DND-41 (cell line): Measurements from ENCODE around the gene ZDHHC7.
A peak's percentile ranks its signal among the peaks of the same experiment; 100 is the strongest.

Experiments used
- ATAC-seq: fragments of 200-7000 bp; cut with Tn5 transposase; 3 replicates; pipeline ENCODE4 v1.9.1; 2021; ENCODE audit warnings: low read depth; ENCODE audit not compliant: insufficient read depth
- DNase-seq: peaks from one replicate; pipeline ENCODE4 v3.0.0-alpha.2; 2020
- H2AFZ ChIP-seq: 2 replicates; pipeline ENCODE4 v1.6.0; 2012; ENCODE audit warnings: low read depth, low read length
- H3K27ac ChIP-seq: 2 replicates; pipeline ENCODE4 v1.5.1; 2012; ENCODE audit warnings: low read length, inconsistent platforms
- H3K27me3 ChIP-seq: fragments of 200-600 bp; sonication (generic); 2 replicates; pipeline ENCODE4 v1.6.0; 2012; ENCODE audit warnings: low read length, mild to moderate bottlenecking, inconsistent platforms; ENCODE audit not compliant: insufficient read depth, poor library complexity
- H3K36me3 ChIP-seq: 2 replicates; pipeline ENCODE4 v1.5.1; 2012; ENCODE audit warnings: low read length, inconsistent platforms; ENCODE audit not compliant: insufficient read depth
- H3K4me1 ChIP-seq: 2 replicates; pipeline ENCODE4 v1.5.1; 2012; ENCODE audit warnings: mild to moderate bottlenecking, low read length; ENCODE audit not compliant: insufficient read depth
- H3K4me2 ChIP-seq: 2 replicates; pipeline ENCODE4 v1.6.0; 2012; ENCODE audit warnings: mild to moderate bottlenecking, moderate library complexity, low read length, inconsistent platforms; ENCODE audit not compliant: insufficient read depth
- H3K4me3 ChIP-seq, 2 experiments: fragments of 200-600 bp in 1 of 2; shearing (Covaris generic) in 1 of 2; 2 replicates each; pipeline ENCODE4 v1.5.1; 2012 to 2016; ENCODE audit warnings: inconsistent platforms in 2 of 2, low read length in 2 of 2, mild to moderate bottlenecking in 2 of 2, low read depth in 1 of 2, moderate library complexity in 1 of 2
- H3K79me2 ChIP-seq: 2 replicates; pipeline ENCODE4 v1.6.0; 2012; ENCODE audit warnings: low read length, inconsistent platforms; ENCODE audit not compliant: insufficient read depth
- H3K9ac ChIP-seq: 2 replicates; pipeline ENCODE4 v1.6.0; 2012; ENCODE audit warnings: low read depth, mild to moderate bottlenecking, inconsistent platforms, low read length, moderate library complexity
- H3K9me3 ChIP-seq: 2 replicates; pipeline ENCODE4 v1.5.1; 2012; ENCODE audit warnings: low read length, moderate library complexity, mild to moderate bottlenecking, inconsistent platforms; ENCODE audit not compliant: insufficient read depth, severe bottlenecking
- H4K20me1 ChIP-seq: 2 replicates; pipeline ENCODE4 v1.6.0; 2012; ENCODE audit warnings: low read length; ENCODE audit not compliant: insufficient read depth
- EZH2 ChIP-seq: IDR thresholded peaks from 3 replicates; pipeline ENCODE4 v1.6.1; 2012; ENCODE audit warnings: borderline replicate concordance, low read depth, mild to moderate bottlenecking, moderate library complexity, low read length, inconsistent platforms; ENCODE audit not compliant: severe bottlenecking
- TF ChIP-seq, protein P1 (sequence below): IDR thresholded peaks from 2 replicates; pipeline ENCODE4 v1.5.1; 2012; ENCODE audit warnings: borderline replicate concordance, low read length, moderate library complexity, mild to moderate bottlenecking; ENCODE audit not compliant: poor library complexity, severe bottlenecking; ENCODE audit errors: extremely low read depth

ZDHHC7 gene

GRCh38 chr16:85010931-85011845, at the start of gene ZDHHC7:
TSS of gene ZDHHC7 (minus strand) at chr16:85011535. CDS start at chr16:84990618, 20,917 bp downstream.
- no peaks in the 10 kb centered on the region for H3K9me3 ChIP-seq

DNA sequence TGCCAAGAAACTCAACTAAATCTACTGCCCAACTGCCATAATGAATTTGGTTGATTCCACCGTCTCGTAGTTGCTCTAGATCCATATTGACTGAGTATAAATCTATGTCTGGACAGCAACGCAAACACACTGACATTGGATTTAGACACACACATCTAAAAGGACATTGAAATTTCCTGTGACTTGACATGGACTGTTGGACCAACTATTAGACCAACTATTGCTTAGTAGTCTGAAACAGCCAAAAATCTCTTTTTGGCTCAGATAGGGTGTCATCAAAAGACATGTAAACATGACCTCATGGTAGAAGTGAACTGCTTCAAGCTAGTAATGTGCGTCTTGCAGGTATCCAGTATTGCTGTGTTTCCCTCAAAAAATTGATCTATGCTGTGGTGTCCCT, 47.6 kb upstream of the ZDHHC7 start:
- Histone ChIP-seq H3K27ac (no peak overlapping the region), H3K27me3 (no peaks in the 10 kb centered on the region), H3K4me3 (no peak overlapping the region), H3K36me3 (no peaks in the 10 kb centered on the region), H3K9me3 (no peaks in the 10 kb centered on the region), H2AFZ (no peak overlapping the region), H4K20me1 (no peaks in the 10 kb centered on the region), H3K4me2 (no peak overlapping the region), H3K9ac (no peak overlapping the region), H3K79me2 (no peaks in the 10 kb centered on the region), H3K4me1 (peaks cover 26% of the 10 kb centered on the region)
- no peak for DNase-seq
- no peak for TF ChIP-seq EZH2
- TF ChIP-seq, protein P1, sequence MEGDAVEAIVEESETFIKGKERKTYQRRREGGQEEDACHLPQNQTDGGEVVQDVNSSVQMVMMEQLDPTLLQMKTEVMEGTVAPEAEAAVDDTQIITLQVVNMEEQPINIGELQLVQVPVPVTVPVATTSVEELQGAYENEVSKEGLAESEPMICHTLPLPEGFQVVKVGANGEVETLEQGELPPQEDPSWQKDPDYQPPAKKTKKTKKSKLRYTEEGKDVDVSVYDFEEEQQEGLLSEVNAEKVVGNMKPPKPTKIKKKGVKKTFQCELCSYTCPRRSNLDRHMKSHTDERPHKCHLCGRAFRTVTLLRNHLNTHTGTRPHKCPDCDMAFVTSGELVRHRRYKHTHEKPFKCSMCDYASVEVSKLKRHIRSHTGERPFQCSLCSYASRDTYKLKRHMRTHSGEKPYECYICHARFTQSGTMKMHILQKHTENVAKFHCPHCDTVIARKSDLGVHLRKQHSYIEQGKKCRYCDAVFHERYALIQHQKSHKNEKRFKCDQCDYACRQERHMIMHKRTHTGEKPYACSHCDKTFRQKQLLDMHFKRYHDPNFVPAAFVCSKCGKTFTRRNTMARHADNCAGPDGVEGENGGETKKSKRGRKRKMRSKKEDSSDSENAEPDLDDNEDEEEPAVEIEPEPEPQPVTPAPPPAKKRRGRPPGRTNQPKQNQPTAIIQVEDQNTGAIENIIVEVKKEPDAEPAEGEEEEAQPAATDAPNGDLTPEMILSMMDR = no peak
- ATAC-seq = no peak

More at GRCh38 chr16:85010931-85011845, at the start of gene ZDHHC7:
- peak within 1 kb of the TSS; percentile 96 for H3K27ac ChIP-seq
- peak within 1 kb of the TSS; percentile 90 for H3K9ac ChIP-seq
- peak within 1 kb of the TSS; percentile 90 for H3K4me2 ChIP-seq
- H3K4me1 ChIP-seq = peaks cover 29% of the 10 kb centered on the region
- H3K4me3 ChIP-seq = peak within 1 kb of the TSS; percentile 98 to 99
- H3K79me2 ChIP-seq = peaks cover 49% of the 10 kb centered on the region
- peaks cover 12% of the 10 kb centered on the region for H4K20me1 ChIP-seq
- H2AFZ ChIP-seq = peak within 1 kb of the TSS; percentile 96
- ATAC-seq = peak; percentile 93
- DNase-seq = peak; percentile 83
- TF ChIP-seq, protein P1 = peak; percentile 31
- TF ChIP-seq EZH2 = no peak
- H3K27me3 ChIP-seq = no peaks in the 10 kb centered on the region
- 0 out of 2 replicates have a peak, but pooled peaks cover 3% of the 10 kb centered on the region for H3K36me3 ChIP-seq

- no peak overlapping the region for H3K9ac ChIP-seq
- DNase-seq (no peak), ATAC-seq (no peak)
- H3K79me2 ChIP-seq = no peaks in the 10 kb centered on the region
- H3K36me3 ChIP-seq = no peaks in the 10 kb centered on the region
- TF ChIP-seq, protein P1 = no peak
- TF ChIP-seq EZH2 = no peak
- no peaks in the 10 kb centered on the region for H3K27me3 ChIP-seq
- no peak overlapping the region for H3K4me3 ChIP-seq
- no peaks in the 10 kb centered on the region for H3K9me3 ChIP-seq
- peaks cover 26% of the 10 kb centered on the region for H3K4me1 ChIP-seq
- H2AFZ ChIP-seq = no peak overlapping the region
- H3K4me2 ChIP-seq = no peak overlapping the region
- no peak overlapping the region for H3K27ac ChIP-seq
- H4K20me1 ChIP-seq = no peaks in the 10 kb centered on the region
These were observed 46.6 kb upstream of the ZDHHC7 start for GRCh38 chr16:85057948-85058347.
